Spleen (tissue), 11 donors: ENCODE measurements around the gene CACNA1C. TPM values are rescaled to one million over a fixed set of nuclear protein-coding genes. Genes with fewer than 3 reads are reported as not detected.

Experiments
- DNase-seq: peaks from one replicate; pipeline ENCODE4 v3.0.0-alpha.2; 2020
- H3K27ac ChIP-seq, 8 donors: fragments of 200-600 bp; sonication (generic) in 7 of 8; 1 replicate in 4 of 8; 2 replicates in 4 of 8; pipeline versions ENCODE4 v1.5.0 to v1.8.0; 2016 to 2021; ENCODE audit warnings: inconsistent platforms in 4 of 8, mild to moderate bottlenecking in 4 of 8, moderate library complexity in 1 of 8
- H3K27me3 ChIP-seq, 7 donors: fragments of 200-600 bp; sonication (generic) in 6 of 7; replicated peaks in 1 of 7; 1 replicate in 4 of 7; 2 replicates in 3 of 7; pipeline versions ENCODE4 v1.5.0 to v1.8.0; 2016 to 2021; ENCODE audit warnings: inconsistent platforms in 3 of 7, mild to moderate bottlenecking in 1 of 7
- H3K36me3 ChIP-seq, 6 donors: fragments of 200-600 bp; sonication (generic) in 5 of 6; 1 replicate in 4 of 6; 2 replicates in 2 of 6; pipeline versions ENCODE4 v1.5.0 to v1.8.0; 2016 to 2021; ENCODE audit warnings: inconsistent platforms in 2 of 6
- H3K4me1 ChIP-seq, 6 donors: fragments of 200-600 bp; sonication (generic) in 5 of 6; 1 replicate in 3 of 6; 2 replicates in 3 of 6; pipeline versions ENCODE4 v1.5.0 to v1.8.0; 2016 to 2021; ENCODE audit warnings: inconsistent platforms in 3 of 6
- H3K4me3 ChIP-seq, 8 donors: fragments of 200-600 bp; sonication (generic) in 7 of 8; 1 replicate in 4 of 8; 2 replicates in 4 of 8; pipeline versions ENCODE4 v1.5.0 to v1.8.0; 2016 to 2021; ENCODE audit warnings: inconsistent platforms in 4 of 8, mild to moderate bottlenecking in 4 of 8, moderate library complexity in 2 of 8
- H3K9me3 ChIP-seq, 8 donors: fragments of 200-600 bp; sonication (generic) in 7 of 8; 1 replicate in 4 of 8; 2 replicates in 4 of 8; pipeline versions ENCODE4 v1.5.0 to v1.8.0; 2016 to 2021; ENCODE audit warnings: inconsistent platforms in 4 of 8
- POLR2A ChIP-seq, 3 donors: fragments of 450-650 bp; IDR thresholded peaks; one replicate each; pipeline ENCODE4 v1.5.1; 2017; ENCODE audit warnings: antibody characterized with exemption in 3 of 3, mild to moderate bottlenecking in 1 of 3
- POLR2AphosphoS5 ChIP-seq, 3 donors: sonication (generic); formaldehyde crosslinking; IDR thresholded peaks; one replicate each; pipeline ENCODE4 v1.5.1; 2017; ENCODE audit warnings: antibody characterized with exemption in 3 of 3
- WGBS, 5 donors: extraction: QIAGEN DNeasy Blood & Tissue Kit in 3 of 5; methylation state at CpG; one replicate each; pipeline versions ENCODE4 v1.1.5 to v1.1.7; 2013 to 2018; 5-methylcytosine and 5-hydroxymethylcytosine counted together
- intact Hi-C: fragments of 100-400 bp; cut with DNase I; formaldehyde crosslinking; loops from one replicate; pipeline ENCODE4 v1.15.0; 2023; ENCODE audit warnings: low total_unique reads
- polyA plus RNA-seq, 3 donors: library from polyadenylated mRNA; stranded (reverse); fragments of 200-250 nt; gene quantifications; one replicate each; pipeline ENCODE4 v1.2.1, GENCODE V29; 2013
- total RNA-seq, 7 donors: library from RNA; depleted of rRNA in 3 of 7; stranded (reverse); fragments of >200 nt in 3 of 7; fragmentation: NEBNext Ultra II Directional in 4 of 7; extraction: Animal tissue kit (Norgen Biotek cat#: 25700) in 4 of 7; gene quantifications; one replicate each; pipeline versions ENCODE4 v1.1.0 to v1.2.1, GENCODE V29; 2016 to 2021
- TF ChIP-seq, protein P1 (sequence below), 11 experiments: fragments of 200-600 bp in 7 of 11; fragments of 450-650 bp in 4 of 11; sonication (generic) in 4 of 11; IDR thresholded peaks in 8 of 11; conservative IDR thresholded peaks in 3 of 11; 1 replicate in 7 of 11; 2 replicates in 4 of 11; pipeline versions ENCODE4 v1.4.0 to v1.8.0; 2016 to 2021; ENCODE audit warnings: antibody characterized with exemption in 11 of 11, inconsistent platforms in 4 of 11, mild to moderate bottlenecking in 1 of 11
- donor health status: healthy with polysubstance abuse.
- donor health status: DM: no; HTN: no; CAD: no; lungs with moderate emphysema.
- donor health status: DM: no; HTN: no; CAD: no.
- donor health status: Bipolar disorder and iron deficiency.
- donor health status: healthy.
- donor health status: DM: no; HTN: no; CAD: no.
- donor health status: DM: yes; HTN: yes; CAD: no.

The CACNA1C gene
- total and polyA plus RNA-seq, 10 donors, result 0.67 to 27.6 (median 18.4) TPM

GRCh38 chr12:2113119-2113912, 60.5 kb downstream of the CACNA1C start:
- WGBS, 5 donors, result 89 to 98% (median 93%) methylated on average over 11 to 14 of the region's 14 CpGs
- no peaks in the 10 kb centered on the region for H3K27me3 ChIP-seq
- DNase-seq, result peak; percentile 58
- peaks cover 0 to 10% (median 0%) of the 10 kb centered on the region in 6 donors for H3K36me3 ChIP-seq
- no peaks in the 10 kb centered on the region for H3K4me1 ChIP-seq
- intact Hi-C loops, result no loop called here
- H3K4me3 ChIP-seq, result no peak overlapping the region
- TF ChIP-seq POLR2A (IDR thresholded peaks at IDR 0.05), result no peak
- no peak for TF ChIP-seq POLR2AphosphoS5 (IDR thresholded peaks at IDR 0.05)
- TF ChIP-seq, protein P1, sequence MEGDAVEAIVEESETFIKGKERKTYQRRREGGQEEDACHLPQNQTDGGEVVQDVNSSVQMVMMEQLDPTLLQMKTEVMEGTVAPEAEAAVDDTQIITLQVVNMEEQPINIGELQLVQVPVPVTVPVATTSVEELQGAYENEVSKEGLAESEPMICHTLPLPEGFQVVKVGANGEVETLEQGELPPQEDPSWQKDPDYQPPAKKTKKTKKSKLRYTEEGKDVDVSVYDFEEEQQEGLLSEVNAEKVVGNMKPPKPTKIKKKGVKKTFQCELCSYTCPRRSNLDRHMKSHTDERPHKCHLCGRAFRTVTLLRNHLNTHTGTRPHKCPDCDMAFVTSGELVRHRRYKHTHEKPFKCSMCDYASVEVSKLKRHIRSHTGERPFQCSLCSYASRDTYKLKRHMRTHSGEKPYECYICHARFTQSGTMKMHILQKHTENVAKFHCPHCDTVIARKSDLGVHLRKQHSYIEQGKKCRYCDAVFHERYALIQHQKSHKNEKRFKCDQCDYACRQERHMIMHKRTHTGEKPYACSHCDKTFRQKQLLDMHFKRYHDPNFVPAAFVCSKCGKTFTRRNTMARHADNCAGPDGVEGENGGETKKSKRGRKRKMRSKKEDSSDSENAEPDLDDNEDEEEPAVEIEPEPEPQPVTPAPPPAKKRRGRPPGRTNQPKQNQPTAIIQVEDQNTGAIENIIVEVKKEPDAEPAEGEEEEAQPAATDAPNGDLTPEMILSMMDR (IDR thresholded peaks at IDR 0.05 in 8 of 11, conservative IDR thresholded peaks at IDR 0.05 in 3 of 11), result no peak
- H3K27ac ChIP-seq, result no peak overlapping the region
- no peaks in the 10 kb centered on the region for H3K9me3 ChIP-seq

DNA sequence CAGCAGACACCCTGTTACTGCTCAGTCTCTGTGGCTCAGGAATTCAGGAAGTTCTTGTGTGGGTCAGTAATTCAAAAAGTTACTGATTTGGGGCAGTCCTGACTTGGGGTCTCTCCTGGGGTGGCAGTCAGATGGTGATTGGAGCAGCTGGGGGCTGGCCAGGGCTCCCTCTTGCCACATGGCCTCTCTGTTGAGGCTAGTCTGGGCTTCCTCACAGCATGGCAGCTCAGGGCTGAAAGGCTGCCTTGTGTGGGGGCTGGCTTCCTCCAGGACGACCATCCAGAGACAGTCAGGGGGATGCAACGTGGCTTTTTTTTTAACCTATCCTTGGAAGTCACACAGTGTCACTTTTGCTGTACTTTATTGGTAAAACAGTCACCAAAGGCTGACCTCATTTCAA, 61.3 kb downstream of the CACNA1C start:
- H3K4me3 ChIP-seq, result no peak overlapping the region
- TF ChIP-seq POLR2A (IDR thresholded peaks at IDR 0.05) (no peak), POLR2AphosphoS5 (IDR thresholded peaks at IDR 0.05) (no peak)
- TF ChIP-seq, protein P1 (IDR thresholded peaks at IDR 0.05 in 8 of 11, conservative IDR thresholded peaks at IDR 0.05 in 3 of 11), result no peak
- H3K9me3 ChIP-seq, result no peaks in the 10 kb centered on the region
- no peaks in the 10 kb centered on the region for H3K4me1 ChIP-seq
- intact Hi-C loops, result no loop called here
- no peaks in the 10 kb centered on the region for H3K27me3 ChIP-seq
- DNase-seq, result peak; percentile 42
- 51 to 78% (median 59%) methylated on average over 2 of the region's 2 CpGs for WGBS, 5 donors
- H3K27ac ChIP-seq, result no peak overlapping the region
- peaks cover 0 to 10% (median 0%) of the 10 kb centered on the region in 6 donors for H3K36me3 ChIP-seq

- TF ChIP-seq, protein P1 (IDR thresholded peaks at IDR 0.05 in 8 of 11, conservative IDR thresholded peaks at IDR 0.05 in 3 of 11), result no peak
- TF ChIP-seq POLR2AphosphoS5 (IDR thresholded peaks at IDR 0.05) (no peak), POLR2A (IDR thresholded peaks at IDR 0.05) (no peak)
- H3K27ac ChIP-seq, result no peak overlapping the region
- DNase-seq, result no peak
- H3K36me3 ChIP-seq, result peaks cover 0 to 10% (median 0%) of the 10 kb centered on the region in 6 donors
- no peaks in the 10 kb centered on the region for H3K9me3 ChIP-seq
- intact Hi-C loops, result no loop called here
- H3K4me1 ChIP-seq, result peaks cover 0 to 8% (median 0%) of the 10 kb centered on the region in 6 donors
- no peak overlapping the region for H3K4me3 ChIP-seq
- no peaks in the 10 kb centered on the region for H3K27me3 ChIP-seq
- WGBS, 5 donors, result 93 to 95% (median 93%) methylated on average over 25 to 31 of the region's 31 CpGs
These were observed 62.5 kb downstream of the CACNA1C start for GRCh38 chr12:2115101-2115845.

DNA sequence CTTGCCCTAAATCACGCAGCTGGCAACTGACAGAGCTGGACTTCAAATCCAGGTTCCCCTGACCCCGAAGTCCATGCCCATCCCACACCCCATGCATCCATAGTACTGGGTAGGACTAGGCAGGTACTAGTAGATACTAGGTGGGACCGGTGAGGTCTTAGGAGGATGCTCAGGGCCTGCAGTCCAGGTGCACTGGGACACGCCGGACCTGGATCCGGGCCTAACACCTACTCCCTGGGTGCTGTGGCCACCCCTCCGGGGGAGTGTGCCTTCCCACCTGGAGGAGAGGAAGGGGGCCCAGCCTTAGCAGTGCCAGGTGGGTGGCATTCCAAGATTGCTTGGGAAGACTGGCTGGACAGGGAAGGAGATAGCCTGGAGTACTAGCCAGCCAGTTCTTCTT, 64.8 kb downstream of the CACNA1C start:
- Histone ChIP-seq H3K36me3 (peaks cover 0 to 10% (median 0%) of the 10 kb centered on the region in 6 donors), H3K4me3 (no peak overlapping the region), H3K27me3 (no peaks in the 10 kb centered on the region), H3K27ac (no peak overlapping the region), H3K4me1 (peaks cover 0 to 8% (median 0%) of the 10 kb centered on the region in 6 donors), H3K9me3 (no peaks in the 10 kb centered on the region)
- TF ChIP-seq, protein P1 (IDR thresholded peaks at IDR 0.05 in 8 of 11, conservative IDR thresholded peaks at IDR 0.05 in 3 of 11), result no peak
- no peak for TF ChIP-seq POLR2AphosphoS5 (IDR thresholded peaks at IDR 0.05)
- no peak for TF ChIP-seq POLR2A (IDR thresholded peaks at IDR 0.05)
- intact Hi-C loops, result no loop called here
- 89 to 99% (median 95%) methylated on average over 4 to 7 of the region's 7 CpGs for WGBS, 5 donors
- peak; percentile 45 for DNase-seq
